COR-L47 (cell line): ENCODE results near the gene PHTF2.
"Not testable (repeated sequence)": the region's sequence is repeated elsewhere in the genome, so short reads cannot be mapped to it uniquely, and the experiment has no call there.

ENCODE experiments used
- DNase-seq: peaks from one replicate; lab custom pipeline; 2025; lab: John Stamatoyannopoulos, UW

Gene PHTF2

GRCh38 chr7:77798394-77799077 lies at the start of gene PHTF2, which contains the start of gene TMEM60:
PHTF2 (plus strand) TSS chr7:77798773.
TMEM60 (minus strand) TSS chr7:77798434; CDS start chr7:77794373, 4,061 bp downstream.
- peak; percentile 99 for DNase-seq

DNA sequence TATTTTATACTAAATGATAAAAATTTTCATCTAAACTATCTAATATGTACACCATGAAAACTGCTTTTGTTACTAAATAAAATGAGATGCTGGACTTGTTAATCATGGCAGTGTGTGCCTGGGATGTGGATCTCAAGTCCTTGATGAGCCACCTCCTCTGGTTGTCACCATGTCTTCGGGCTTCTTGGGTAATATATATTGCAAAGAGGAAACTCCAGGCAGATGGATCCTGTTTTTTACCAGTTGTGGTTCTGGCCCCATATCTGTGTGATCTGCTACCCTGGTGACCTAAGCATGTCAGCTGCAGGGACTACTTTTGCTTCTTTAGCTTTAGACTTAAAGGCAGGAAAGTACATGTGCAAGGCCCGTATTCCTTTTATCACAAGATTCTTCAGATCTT lies 46.6 kb upstream of the PHTF2 start:
- no peak for DNase-seq

DNA sequence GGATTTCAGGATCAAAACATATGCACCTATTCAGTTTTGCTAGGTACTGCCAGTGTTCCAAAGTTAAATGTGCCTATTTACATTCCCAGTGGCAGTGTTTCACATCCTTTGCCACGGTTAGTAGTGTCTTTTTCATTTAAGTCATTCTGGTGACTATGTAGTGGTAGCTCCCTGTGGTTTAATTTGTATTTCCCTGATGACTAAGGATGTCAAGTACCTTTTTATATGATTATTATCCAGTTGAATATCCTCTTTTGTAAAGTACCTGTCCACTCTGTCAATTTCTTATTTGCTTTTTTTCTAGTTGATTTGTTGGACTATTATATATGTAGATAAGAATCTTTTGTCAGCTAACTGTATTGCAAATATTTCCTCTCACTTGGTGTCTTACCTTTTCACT lies 45.4 kb upstream of the PHTF2 start:
- DNase-seq = no peak

GRCh38 chr7:77757589-77757988 lies 41.0 kb upstream of the PHTF2 start:
- no peak for DNase-seq

DNA sequence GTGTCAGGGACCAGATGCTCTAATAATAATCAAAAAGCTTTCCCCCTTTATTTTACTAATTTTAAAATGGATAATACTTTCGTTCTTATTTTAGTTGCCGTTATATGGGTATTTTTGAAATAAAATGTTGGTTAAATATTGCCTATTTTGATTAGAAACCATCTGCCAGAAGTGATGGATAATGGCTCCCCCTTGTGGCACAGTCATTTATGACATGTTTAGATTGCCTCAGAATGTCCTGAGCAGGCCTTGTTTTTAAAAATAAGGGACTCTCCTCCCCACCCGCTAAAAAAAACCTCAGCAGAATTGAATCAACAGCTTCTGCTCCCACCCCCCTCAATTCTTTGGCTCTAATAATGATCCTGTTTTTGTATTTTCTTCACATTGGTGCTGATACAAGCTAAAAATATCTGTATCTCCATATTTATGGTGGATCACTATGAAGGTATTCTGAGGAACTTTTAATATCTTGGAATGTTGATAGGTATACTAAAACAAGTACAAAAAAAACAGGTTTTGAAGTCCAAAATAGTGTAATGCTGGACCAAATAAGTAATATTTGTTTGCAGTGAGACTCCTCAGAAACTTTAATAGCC lies 39.2 kb upstream of the PHTF2 start:
- peak; percentile 33 for DNase-seq

GRCh38 chr7:77760809-77761453 lies 37.6 kb upstream of the PHTF2 start:
- no peak for DNase-seq

- no peak for DNase-seq
Observed at GRCh38 chr7:77765481-77765880, 33.1 kb upstream of the PHTF2 start.

DNA sequence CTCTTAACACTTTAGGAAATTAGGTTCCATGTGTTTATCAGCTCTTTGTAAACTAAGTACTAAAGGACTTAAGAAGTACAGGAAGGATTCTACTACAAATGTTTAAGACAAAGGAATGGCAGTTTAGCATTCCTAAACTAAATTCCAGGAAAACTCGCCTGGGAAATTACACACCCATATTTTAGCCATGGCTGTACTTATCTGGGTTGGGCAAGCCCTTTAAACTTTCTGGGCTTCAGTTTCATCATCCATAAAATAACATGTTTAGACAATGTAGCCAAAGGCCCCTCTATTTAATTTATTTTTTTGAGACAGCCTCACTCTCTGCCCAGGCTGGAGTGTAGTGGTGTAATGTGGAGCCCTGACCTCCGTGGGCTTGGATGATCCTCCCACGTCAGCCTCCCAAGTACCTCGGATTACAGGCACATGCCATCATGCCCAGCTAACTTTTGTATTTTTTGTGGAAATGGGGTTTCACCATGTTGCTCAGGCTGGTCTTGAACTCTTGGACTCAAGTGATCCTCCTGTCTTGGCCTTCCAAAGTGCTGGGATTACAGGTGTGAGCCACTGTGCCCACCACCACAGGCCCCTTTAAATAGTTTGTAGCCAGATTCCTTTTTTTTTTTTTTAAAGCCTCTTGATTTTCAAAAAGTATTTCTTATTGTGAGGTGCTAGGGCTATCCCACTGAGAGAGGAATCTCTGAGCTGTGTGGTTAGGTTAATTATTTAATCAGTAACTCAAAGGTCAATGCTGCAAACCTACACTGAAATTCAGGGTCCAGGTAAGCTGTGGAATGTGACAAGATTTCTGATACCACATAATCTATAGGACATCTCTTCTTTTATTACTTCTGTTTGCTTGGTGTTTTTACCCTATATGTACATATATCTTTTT lies 32.4 kb upstream of the PHTF2 start:
- DNase-seq = no peak

GRCh38 chr7:77766801-77767605 lies 31.6 kb upstream of the PHTF2 start:
- DNase-seq = no peak

DNA sequence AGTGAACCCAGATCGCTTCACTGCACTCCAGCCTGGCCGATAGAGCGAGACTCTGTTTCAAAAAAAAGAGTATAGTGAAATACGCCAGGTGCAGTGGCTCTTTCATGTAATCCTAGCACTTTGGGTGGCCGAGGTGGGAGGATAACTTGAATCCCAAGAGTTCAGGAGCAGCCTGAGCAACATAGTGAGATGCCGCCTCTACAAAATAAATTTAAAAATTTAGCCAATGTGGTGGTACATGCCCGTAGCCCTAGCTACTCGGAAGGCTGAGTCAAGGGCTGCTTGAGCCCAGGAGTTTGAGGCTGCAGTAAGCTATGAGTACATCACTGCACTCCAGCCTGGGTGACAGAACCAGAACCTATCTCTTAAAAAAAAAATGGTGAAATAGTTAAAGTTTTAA lies 28.3 kb upstream of the PHTF2 start:
- DNase-seq = no peak

DNA sequence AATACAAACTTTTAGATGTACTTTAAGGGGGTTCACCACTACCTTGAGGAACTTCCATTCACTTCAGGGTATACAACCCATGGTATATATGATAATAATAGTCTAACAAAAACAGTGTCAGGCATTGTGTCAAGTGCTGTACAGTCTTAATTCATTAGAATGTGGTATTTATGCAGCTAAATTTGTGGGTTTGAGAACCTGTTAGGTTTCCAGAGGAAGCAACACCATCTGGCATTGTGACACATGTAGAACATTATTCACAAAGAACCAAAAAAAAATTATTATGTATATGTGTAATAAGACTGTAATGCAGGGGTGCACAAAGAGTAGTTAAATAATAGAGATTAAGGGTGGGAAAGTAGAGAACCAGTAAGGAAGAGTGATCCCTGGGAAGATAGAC lies 26.7 kb upstream of the PHTF2 start:
- DNase-seq = no peak

- no peak for DNase-seq
Observed at GRCh38 chr7:77778535-77778934, 20.0 kb upstream of the PHTF2 start.

DNA sequence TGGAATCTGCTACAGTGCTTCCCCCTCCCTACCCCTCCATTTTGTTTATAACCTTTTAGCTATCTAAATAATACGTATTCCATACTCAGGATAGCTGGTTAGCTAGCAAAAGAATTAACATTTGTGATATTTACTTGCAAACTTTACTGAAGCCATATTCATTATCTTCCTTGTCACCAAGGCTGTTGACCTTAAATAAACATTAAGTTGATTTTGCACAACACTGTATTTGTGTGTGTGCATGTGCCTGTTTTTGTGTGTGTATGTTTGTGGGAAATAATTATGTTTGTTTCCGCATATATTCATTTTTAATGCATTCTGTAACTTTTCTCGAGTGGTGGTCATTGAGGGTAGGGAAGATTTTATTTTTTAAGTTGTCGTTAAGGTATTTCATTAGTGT lies 16.2 kb upstream of the PHTF2 start:
- DNase-seq = no peak

DNA sequence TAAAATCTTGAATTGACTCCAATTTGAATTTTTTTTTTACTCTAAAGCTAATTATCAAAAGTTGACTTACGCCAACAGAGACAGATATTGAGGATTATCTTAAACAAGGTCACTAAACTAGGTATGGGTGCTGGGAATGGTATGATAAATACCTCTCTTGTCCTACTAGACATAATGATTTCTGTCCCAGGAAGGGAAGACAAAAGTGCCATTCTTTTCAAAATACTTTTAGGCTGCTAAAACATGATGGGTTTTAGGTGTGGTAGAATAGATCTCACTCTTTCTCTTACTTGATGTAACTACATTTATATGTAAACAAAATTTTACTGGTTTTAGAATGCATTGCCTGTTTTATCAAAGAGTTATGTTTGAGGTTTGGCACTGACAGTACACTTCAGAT lies 15.5 kb upstream of the PHTF2 start:
- no peak for DNase-seq

DNA sequence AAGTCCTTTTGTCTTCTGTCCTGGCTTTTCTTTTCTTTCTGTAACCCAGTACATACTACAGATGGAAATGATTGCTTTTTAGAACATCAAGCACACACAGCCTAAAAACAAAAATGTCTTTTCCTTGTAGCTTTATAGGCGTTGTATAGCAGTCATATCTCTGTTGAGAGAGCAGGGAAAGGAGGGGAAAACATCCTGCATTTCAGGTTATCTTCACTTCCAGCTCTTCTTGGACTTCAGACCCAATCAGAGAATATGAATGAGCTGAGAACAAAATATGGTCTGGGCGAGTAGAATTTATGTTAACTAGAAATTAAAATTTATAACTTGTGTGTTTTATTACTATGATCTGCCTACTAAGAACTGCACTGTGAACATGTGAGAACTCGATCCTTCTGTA lies 15.0 kb upstream of the PHTF2 start:
- no peak for DNase-seq

DNA sequence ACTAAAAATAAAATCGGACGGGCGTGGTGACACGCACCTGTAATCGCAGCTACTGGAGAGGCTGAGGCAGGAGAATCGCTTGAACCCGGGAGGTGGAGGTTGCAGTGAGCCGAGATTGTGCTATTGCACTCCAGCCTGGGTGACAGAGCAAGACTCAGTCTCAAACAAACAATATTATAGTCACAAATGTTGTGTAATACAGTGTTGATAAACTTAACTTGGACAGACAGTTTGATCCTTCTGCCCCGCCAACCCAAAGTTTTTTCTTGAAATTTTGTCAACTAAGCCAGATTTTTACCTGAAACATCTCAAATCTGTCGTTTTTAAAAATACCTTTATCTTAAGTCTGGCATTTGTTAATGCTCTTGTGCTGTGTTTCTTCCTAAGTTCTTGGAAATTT lies 14.1 kb upstream of the PHTF2 start:
- DNase-seq = not testable (repeated sequence)

GRCh38 chr7:77786018-77786417 lies 12.6 kb upstream of the PHTF2 start:
- DNase-seq = no peak

- no peak for DNase-seq
Observed at GRCh38 chr7:77786741-77787140, 11.8 kb upstream of the PHTF2 start.

GRCh38 chr7:77788327-77788902 lies 10.2 kb upstream of the PHTF2 start:
- DNase-seq = no peak

DNA sequence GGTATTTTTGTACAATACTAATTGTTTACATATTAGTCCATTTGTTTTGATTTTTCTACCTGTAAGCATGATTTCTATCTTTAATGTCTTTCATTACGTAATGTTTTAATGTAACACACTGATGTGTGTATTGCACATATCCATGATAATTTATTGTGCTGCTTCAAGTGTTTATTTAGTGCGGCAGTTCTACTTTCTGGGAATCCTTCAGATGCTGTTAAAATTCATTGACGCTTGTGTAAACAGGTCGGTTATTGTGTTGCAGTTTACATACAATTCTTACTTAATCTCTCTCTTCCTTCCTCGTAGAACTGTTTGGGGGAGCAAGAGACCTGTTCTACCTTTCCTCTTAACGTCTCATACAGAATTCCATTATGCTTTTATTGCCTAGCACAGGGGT lies 7.2 kb upstream of the PHTF2 start:
- no peak for DNase-seq

- no peak for DNase-seq
Observed at GRCh38 chr7:77791956-77792355, 6.6 kb upstream of the PHTF2 start.
